ENCODE results near the gene DOCK8.
"Not testable (repeated sequence)": the region's sequence is repeated elsewhere in the genome, so short reads cannot be mapped to it uniquely, and the experiment has no call there.

DOCK8 gene

DNA sequence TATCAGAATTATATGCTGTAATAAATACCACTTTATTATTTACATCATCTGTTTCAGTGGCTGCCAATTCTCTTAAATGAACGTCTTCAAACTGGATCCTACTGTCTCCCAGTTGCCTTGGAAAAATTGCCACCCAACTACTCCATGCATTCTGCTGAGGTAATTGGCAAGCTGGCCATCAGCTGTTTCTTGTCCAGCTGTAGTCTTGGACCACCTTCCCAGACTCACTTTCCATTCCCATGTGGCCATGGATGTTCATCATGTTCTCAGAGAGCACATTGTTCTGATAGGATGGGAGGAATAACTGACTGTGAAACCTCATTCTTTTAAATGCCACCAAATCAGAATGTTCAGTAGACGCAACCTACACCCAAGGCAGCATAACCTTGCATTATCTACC is 157.5 kb downstream of the DOCK8 start:
- DNase-seq, result no peak

GRCh38 chr9:373759-374206 is 159.1 kb downstream of the DOCK8 start:
- DNase-seq, result no peak

- no peak for DNase-seq
These were observed 160.1 kb downstream of the DOCK8 start for GRCh38 chr9:374736-375135.

GRCh38 chr9:376115-376514 is 161.4 kb downstream of the DOCK8 start:
- no peak for DNase-seq

- no peak for DNase-seq
These were observed 163.6 kb downstream of the DOCK8 start for GRCh38 chr9:378263-378662.

GRCh38 chr9:382383-382782 is 167.7 kb downstream of the DOCK8 start:
- no peak for DNase-seq

DNA sequence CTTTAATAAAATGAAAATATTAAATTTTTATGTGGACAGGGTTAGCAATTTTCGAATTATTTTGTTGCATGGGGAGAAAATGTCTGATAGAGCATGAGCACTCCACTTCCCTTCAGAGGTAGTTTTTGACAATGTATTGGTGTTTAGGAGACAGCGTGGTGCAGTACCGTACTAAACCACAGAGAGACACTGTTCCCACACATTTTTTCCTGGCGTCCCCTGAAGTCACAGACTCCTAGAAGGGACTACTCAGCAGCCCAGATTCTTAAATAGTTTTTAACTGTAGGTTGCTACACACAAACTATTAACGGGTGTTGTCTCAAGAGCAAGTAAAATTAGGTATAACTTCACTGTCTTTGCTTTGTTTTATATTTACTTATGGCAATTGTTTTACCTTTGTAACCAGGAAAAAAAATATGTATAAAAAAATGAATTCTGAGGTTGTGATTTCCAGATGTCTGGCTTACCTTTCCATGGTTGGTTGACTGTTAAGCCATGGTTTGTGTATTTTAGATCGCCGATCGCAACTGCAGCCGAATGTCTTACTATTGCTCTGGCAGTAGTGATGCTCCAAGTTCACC is 171.2 kb downstream of the DOCK8 start:
- DNase-seq, result peak; percentile 46

DNA sequence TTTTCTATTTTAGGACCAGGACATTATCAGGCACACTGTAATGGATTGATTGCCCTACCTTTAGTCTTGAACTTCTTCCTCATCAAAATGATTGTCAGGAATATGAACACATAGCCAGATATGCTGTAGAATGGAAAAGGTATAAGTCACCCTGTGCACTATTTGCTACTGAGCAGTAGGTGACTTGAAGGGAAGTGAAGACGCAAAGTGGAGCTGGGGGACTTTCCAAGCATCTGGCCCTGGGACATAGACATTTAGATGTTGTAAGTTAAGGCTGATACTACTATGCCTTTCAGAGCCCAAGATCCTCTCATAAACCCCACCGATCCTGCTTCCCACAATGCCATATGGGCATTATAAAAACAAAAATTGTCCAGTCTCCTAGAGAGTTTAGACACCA is 174.5 kb downstream of the DOCK8 start:
- no peak for DNase-seq

GRCh38 chr9:389758-390157 is 175.1 kb downstream of the DOCK8 start:
- no peak for DNase-seq

- DNase-seq, result no peak
These were observed 177.6 kb downstream of the DOCK8 start for GRCh38 chr9:392077-392804.

- DNase-seq, result no peak
These were observed 179.8 kb downstream of the DOCK8 start for GRCh38 chr9:394347-395052.

GRCh38 chr9:396396-396795 is 181.7 kb downstream of the DOCK8 start:
- DNase-seq, result no peak

- no peak for DNase-seq
These were observed 183.4 kb downstream of the DOCK8 start for GRCh38 chr9:398085-398484.

DNA sequence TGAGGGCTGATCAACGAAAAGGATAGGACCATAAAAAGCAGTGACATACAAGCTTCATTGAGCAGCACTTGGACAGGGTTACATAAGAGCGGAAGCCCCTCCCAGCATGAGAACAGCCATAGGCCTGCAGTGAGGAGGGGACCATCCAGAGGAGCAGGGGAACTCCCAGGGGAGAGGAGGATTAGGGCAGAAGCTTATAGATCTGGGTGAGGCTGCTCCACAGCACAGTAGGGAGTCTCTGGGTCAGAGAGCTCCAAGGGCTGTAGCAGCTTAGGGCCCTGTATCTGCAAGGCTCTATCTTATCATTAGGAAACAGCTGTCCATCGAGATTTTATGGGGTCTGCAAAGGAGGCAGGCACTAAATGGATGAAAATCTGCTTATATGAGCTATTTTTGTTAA is 186.6 kb downstream of the DOCK8 start:
- no peak for DNase-seq

DNA sequence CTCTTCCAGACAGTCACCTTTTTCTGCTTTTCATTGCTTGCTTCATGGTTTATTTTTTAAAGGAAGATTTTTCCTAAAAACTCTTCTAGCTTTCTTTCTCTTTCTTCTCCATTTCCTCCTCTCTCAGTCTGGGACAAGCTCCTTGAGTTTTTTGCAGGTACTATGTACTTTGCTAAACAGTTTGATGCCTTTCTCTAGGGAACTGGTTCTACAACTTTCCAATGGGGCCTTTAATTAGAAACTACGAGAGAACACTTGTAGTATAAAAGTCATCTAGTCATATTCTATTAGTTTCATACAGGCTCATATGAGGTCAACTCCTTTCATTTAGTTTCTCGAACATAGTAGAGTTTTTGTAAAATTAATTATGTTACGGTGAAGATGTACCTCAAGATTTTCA is 189.6 kb downstream of the DOCK8 start:
- no peak for DNase-seq

DNA sequence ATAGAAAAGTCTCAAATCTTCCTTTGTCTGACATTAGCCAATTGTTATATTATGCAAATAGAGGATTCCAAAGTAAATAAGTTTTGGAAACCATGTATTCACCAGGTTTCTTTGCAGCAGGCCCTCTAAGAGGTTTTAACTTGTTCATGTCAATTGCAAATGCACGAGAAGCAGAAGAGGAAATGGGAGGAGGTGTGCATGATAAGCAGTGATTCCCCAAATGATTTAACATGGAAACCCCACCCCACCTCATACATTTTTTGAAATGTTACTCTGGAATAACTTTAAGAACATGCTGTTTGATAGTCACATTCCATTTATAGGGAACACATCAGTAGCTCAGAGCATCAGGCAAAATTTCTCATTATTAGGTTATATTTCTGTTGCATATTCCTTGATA is 190.7 kb downstream of the DOCK8 start:
- no peak for DNase-seq

DNA sequence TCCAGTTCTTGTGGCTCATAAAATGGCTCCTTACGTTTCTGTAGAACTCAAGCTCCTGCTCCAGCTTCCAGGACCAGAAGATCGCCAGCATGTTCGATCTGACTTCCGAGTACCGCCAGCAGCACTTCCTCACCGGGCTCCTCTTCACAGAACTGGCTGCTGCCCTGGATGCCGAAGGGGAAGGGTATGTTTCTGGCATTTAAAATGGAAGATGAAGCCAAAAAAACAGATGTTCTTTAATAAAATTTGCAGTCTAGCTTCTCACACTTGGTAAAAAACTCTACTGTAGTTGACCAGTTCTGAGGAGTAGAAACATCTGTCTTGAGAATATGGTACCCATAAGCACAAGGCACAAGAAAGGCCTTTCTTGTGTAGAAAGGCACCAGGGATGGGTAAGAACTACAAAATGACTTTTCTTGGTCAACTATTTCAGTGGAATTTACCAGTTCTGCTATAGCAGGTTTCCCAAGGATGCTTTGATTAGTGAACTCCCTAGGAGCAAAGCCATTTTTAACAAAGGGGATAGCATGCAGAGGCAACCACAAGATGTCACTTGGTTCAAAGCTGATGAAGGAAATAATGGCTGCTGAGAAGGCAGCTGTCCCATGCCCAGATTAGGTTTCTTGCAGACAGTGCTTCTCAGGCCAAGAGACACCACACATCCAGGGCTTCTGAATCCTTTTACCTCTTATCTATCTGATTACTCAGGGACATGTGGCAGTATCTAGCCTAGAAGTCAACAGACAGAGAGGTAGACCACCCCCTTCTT is 192.4 kb downstream of the DOCK8 start:
- no peak for DNase-seq

DNA sequence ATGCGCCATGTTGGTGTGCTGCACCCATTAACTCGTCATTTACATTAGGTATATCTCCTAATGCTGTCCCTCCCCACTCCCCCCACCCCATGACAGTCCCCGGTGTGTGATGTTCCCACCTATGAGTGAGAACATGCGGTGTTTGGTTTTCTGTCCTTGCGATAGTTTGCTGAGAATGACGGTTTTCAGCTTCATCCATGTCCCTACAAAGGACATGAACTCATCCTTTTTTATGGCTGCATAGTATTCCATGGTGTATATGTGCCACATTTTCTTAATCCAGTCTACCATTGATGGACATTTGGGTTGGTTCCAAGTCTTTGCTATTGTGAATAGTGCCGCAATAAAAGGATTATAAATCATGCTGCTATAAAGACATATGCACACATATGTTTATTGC is 195.0 kb downstream of the DOCK8 start:
- DNase-seq, result not testable (repeated sequence)

DNA sequence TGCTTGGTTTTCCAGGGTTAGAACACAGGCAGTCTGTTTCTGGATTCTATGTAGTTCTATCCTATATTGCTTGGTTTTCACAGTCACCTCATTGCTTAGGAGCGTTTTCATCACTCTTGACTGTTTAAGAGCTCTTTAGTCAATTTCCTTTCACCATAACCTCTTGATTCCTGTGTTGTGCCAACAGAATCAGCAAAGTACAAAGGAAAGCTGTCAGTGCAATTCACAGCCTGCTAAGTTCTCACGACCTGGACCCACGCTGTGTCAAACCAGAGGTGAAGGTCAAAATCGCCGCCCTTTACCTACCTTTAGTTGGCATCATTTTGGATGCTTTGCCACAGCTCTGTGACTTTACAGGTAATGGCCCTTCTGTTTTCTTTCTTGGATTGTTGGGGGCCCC is 199.9 kb downstream of the DOCK8 start:
- DNase-seq, result no peak

GRCh38 chr9:419571-420171 is 205.0 kb downstream of the DOCK8 start:
- peak; percentile 24 for DNase-seq

GRCh38 chr9:421896-422295 is 207.2 kb downstream of the DOCK8 start:
- no peak for DNase-seq

DNA sequence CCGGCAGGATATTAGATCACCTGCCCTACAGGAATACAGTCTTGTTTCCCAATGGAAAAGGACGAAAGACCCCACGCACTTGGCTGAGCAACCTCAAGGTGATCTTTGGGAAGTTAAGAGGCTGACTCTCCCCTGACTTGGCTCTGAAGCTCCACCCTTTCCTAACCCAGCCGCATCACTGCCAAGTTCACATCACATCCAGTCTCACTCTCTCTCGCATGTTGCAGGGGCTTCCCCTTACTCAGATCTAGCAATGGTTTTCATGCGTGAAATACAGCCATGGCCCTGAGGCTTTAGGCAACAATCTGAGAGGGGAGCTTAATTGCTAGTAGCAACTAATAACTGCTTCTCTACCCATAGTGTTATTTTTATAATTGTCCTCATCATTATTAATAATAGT is 211.6 kb downstream of the DOCK8 start:
- no peak for DNase-seq

DNA sequence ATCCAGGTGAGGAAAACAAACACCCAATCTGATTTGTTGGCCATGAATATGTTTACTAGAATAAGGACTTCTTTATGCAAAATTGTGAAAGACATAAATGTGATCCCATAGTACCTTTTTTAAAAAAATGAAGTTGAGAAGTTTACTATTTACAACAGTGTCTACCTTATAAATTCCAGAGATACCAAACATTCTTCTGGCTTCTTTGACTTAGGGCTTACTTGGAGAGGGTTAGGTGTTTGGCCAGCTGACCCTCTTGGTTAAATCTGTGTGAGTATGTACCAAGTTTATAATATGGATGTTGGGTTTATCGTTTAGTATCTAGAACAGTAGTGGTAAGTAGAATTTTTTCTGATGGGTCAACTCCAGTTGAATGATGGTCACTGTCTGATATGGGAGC is 212.3 kb downstream of the DOCK8 start:
- DNase-seq, result no peak
